Liver (tissue), 9 donors: ENCODE results near the gene ZNF33B. TPM values are rescaled to one million over a fixed set of nuclear protein-coding genes. Genes with fewer than 3 reads are reported as not detected.
A peak's percentile ranks its signal among the peaks of the same experiment; 100 is the strongest.

Experiments used
- DNase-seq: peaks from one replicate; pipeline ENCODE4 v3.0.0-alpha.2; 2017; ENCODE audit warnings: low spot score
- H3K27ac ChIP-seq, 2 donors: one replicate each; pipeline ENCODE4 v1.7.0; 2013; ENCODE audit warnings: inconsistent platforms in 2 of 2, low read length in 2 of 2, control low read depth in 1 of 2, low read depth in 1 of 2, mild to moderate bottlenecking in 1 of 2
- H3K27me3 ChIP-seq, 4 donors: one replicate each; pipeline versions ENCODE4 v1.6.1 to v1.7.0; 2013; ENCODE audit warnings: low read length in 3 of 4, inconsistent platforms in 1 of 4, mild to moderate bottlenecking in 1 of 4, moderate library complexity in 1 of 4; ENCODE audit not compliant: control insufficient read depth in 4 of 4, insufficient read depth in 4 of 4
- H3K36me3 ChIP-seq, 4 donors: one replicate each; pipeline versions ENCODE4 v1.6.1 to v1.7.0; 2013; ENCODE audit warnings: low read length in 3 of 4, mild to moderate bottlenecking in 3 of 4, low read depth in 1 of 4, moderate library complexity in 1 of 4; ENCODE audit not compliant: control insufficient read depth in 4 of 4, insufficient read depth in 3 of 4
- H3K4me1 ChIP-seq, 4 donors: one replicate each; pipeline versions ENCODE4 v1.6.1 to v1.7.0; 2013; ENCODE audit warnings: low read length in 3 of 4, mild to moderate bottlenecking in 3 of 4, moderate library complexity in 1 of 4; ENCODE audit not compliant: control insufficient read depth in 4 of 4, insufficient read depth in 4 of 4
- H3K4me3 ChIP-seq, 3 donors: one replicate each; pipeline versions ENCODE4 v1.6.1 to v1.7.0; 2013; ENCODE audit warnings: low read length in 3 of 3, control low read depth in 1 of 3, low read depth in 1 of 3, mild to moderate bottlenecking in 1 of 3
- H3K9ac ChIP-seq, 2 donors: one replicate each; pipeline ENCODE4 v1.7.0; 2013; ENCODE audit warnings: low read length in 2 of 2, mild to moderate bottlenecking in 2 of 2, moderate library complexity in 2 of 2, control low read depth in 1 of 2, low read depth in 1 of 2
- H3K9me3 ChIP-seq, 4 donors: one replicate each; pipeline versions ENCODE4 v1.6.1 to v1.7.0; 2013; ENCODE audit warnings: low read length in 3 of 4; ENCODE audit not compliant: control insufficient read depth in 4 of 4
- CTCF ChIP-seq: fragments of 150-350 bp; IDR thresholded peaks from 2 replicates; pipeline ENCODE4 v1.5.1; 2017; ENCODE audit warnings: improper control_type of control experiment, low read depth, low read length; ENCODE audit not compliant: missing input control
- EGR1 ChIP-seq, 2 donors: IDR thresholded peaks; 2 replicates each; pipeline ENCODE4 v1.6.1; 2016 to 2018; ENCODE audit warnings: antibody characterized with exemption in 2 of 2, low read depth in 2 of 2
- FOXA1 ChIP-seq: IDR thresholded peaks from 2 replicates; pipeline ENCODE4 v1.6.1; 2016; ENCODE audit warnings: antibody characterized with exemption
- FOXA2 ChIP-seq: IDR thresholded peaks from 2 replicates; pipeline ENCODE4 v1.6.1; 2016; ENCODE audit warnings: antibody characterized with exemption
- GABPA ChIP-seq, 2 donors: IDR thresholded peaks in 1 of 2; conservative IDR thresholded peaks in 1 of 2; 2 replicates each; pipeline ENCODE4 v1.6.1; 2016; ENCODE audit warnings: antibody characterized with exemption in 2 of 2, mild to moderate bottlenecking in 1 of 2, moderate library complexity in 1 of 2
- HNF4A ChIP-seq, 2 donors: conservative IDR thresholded peaks; 2 replicates each; pipeline ENCODE4 v1.6.1; 2016; ENCODE audit warnings: antibody characterized with exemption in 2 of 2, mild to moderate bottlenecking in 2 of 2
- HNF4G ChIP-seq: IDR thresholded peaks from 2 replicates; pipeline ENCODE4 v1.6.1; 2016; ENCODE audit warnings: antibody characterized with exemption
- JUND ChIP-seq, 2 donors: IDR thresholded peaks; 2 replicates each; pipeline ENCODE4 v1.6.1; 2016; ENCODE audit warnings: antibody characterized with exemption in 2 of 2
- MAX ChIP-seq: IDR thresholded peaks from 2 replicates; pipeline ENCODE4 v1.6.1; 2016; ENCODE audit warnings: antibody characterized with exemption
- NR2F2 ChIP-seq: IDR thresholded peaks from 2 replicates; pipeline ENCODE4 v1.6.1; 2016; ENCODE audit warnings: antibody characterized with exemption
- RAD21 ChIP-seq, 2 donors: IDR thresholded peaks; 2 replicates each; pipeline ENCODE4 v1.6.1; 2016; ENCODE audit warnings: antibody characterized with exemption in 2 of 2, mild to moderate bottlenecking in 2 of 2
- RXRA ChIP-seq, 2 donors: IDR thresholded peaks; 2 replicates each; pipeline ENCODE4 v1.6.1; 2017 to 2018; ENCODE audit warnings: antibody characterized with exemption in 2 of 2, mild to moderate bottlenecking in 1 of 2
- SP1 ChIP-seq: IDR thresholded peaks from 2 replicates; pipeline ENCODE4 v1.6.1; 2018; ENCODE audit warnings: antibody characterized with exemption, mild to moderate bottlenecking
- TAF1 ChIP-seq: conservative IDR thresholded peaks from 2 replicates; pipeline ENCODE4 v1.6.1; 2016; ENCODE audit warnings: antibody characterized with exemption, mild to moderate bottlenecking
- YY1 ChIP-seq: IDR thresholded peaks from 2 replicates; pipeline ENCODE4 v1.6.1; 2016; ENCODE audit warnings: antibody characterized with exemption, mild to moderate bottlenecking
- WGBS: extraction: QIAGEN DNeasy Blood & Tissue Kit; methylation state at CpG from one replicate; pipeline ENCODE4 v1.1.7; 2013; 5-methylcytosine and 5-hydroxymethylcytosine counted together
- polyA plus RNA-seq, 2 donors: library from polyadenylated mRNA; stranded (reverse) in 1 of 2; unstranded in 1 of 2; fragments of 200-250 nt in 1 of 2; fragments of >200 nt in 1 of 2; fragmentation: Nextera tagmentation in 1 of 2; extraction: Ambion mirVana in 1 of 2; gene quantifications; one replicate each; pipeline versions ENCODE4 v1.2.1 to v1.2.3, GENCODE V29; 2013 to 2015
- total RNA-seq, 2 donors: library from RNA; depleted of rRNA; stranded (reverse); fragments of >200 nt; gene quantifications; one replicate each; pipeline ENCODE4 v1.2.3, GENCODE V29; 2014
- TF ChIP-seq, protein P1 (sequence below): IDR thresholded peaks from 2 replicates; pipeline ENCODE4 v1.6.1; 2016; ENCODE audit warnings: antibody characterized with exemption, mild to moderate bottlenecking
- TF ChIP-seq, protein P2 (sequence below): IDR thresholded peaks from 2 replicates; pipeline ENCODE4 v1.6.1; 2016; ENCODE audit warnings: antibody characterized with exemption
- donor health status: healthy.
- donor health status: healthy.
- donor health status: healthy.
- donor health status: healthy.
- donor health status: healthy.

ZNF33B gene
- total RNA-seq (10 to 100 TPM; 10.0 to 16.0 TPM), polyA plus RNA-seq (1 to 10 TPM; 5.6 to 7.0 TPM)

DNA sequence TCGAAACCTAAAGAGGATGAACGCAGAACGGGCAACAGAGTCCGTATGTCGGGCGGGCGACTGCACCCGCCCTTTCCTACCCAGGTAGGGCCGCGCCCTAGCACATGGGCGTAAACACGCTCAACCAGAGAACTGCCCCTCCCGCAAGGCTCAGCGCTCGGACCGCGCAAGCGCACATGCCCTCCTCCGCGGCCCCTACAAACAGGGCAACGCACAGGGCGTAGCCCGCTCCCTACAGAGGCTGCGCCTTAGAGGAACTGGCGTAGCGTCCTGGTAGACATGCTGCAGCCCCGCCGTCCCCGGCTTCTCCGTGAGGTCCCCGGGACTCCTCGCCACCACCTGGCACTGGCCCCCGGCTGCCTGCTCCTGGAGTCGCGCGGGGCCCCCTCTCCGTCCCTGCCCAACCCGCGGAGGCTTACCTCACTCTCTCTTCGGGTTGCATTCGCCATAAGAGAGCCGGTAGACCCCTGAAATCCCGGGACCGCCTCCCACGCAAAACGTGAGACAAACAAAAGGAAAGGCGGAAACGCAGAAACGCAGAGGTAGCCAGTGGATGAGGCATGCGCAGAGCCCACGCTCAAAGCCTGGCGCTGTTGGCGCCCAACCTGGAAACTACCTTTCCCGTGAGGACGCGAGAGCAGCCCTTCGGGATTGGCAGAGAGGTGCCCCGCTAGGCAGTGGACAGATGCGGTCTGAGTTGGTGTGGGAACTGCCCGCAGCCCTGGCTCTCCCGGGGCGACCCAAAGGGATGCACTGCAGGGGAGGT lies at the start of gene ZNF33B:
ZNF33B (minus strand) TSS at position 516 of the 766 bp plus-strand sequence. CDS start 1,642 bp downstream, outside the sequence.
- peak; percentile 92 for DNase-seq
- TF ChIP-seq, protein P1, sequence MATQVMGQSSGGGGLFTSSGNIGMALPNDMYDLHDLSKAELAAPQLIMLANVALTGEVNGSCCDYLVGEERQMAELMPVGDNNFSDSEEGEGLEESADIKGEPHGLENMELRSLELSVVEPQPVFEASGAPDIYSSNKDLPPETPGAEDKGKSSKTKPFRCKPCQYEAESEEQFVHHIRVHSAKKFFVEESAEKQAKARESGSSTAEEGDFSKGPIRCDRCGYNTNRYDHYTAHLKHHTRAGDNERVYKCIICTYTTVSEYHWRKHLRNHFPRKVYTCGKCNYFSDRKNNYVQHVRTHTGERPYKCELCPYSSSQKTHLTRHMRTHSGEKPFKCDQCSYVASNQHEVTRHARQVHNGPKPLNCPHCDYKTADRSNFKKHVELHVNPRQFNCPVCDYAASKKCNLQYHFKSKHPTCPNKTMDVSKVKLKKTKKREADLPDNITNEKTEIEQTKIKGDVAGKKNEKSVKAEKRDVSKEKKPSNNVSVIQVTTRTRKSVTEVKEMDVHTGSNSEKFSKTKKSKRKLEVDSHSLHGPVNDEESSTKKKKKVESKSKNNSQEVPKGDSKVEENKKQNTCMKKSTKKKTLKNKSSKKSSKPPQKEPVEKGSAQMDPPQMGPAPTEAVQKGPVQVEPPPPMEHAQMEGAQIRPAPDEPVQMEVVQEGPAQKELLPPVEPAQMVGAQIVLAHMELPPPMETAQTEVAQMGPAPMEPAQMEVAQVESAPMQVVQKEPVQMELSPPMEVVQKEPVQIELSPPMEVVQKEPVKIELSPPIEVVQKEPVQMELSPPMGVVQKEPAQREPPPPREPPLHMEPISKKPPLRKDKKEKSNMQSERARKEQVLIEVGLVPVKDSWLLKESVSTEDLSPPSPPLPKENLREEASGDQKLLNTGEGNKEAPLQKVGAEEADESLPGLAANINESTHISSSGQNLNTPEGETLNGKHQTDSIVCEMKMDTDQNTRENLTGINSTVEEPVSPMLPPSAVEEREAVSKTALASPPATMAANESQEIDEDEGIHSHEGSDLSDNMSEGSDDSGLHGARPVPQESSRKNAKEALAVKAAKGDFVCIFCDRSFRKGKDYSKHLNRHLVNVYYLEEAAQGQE: peak; percentile 32
- TF ChIP-seq, protein P2, sequence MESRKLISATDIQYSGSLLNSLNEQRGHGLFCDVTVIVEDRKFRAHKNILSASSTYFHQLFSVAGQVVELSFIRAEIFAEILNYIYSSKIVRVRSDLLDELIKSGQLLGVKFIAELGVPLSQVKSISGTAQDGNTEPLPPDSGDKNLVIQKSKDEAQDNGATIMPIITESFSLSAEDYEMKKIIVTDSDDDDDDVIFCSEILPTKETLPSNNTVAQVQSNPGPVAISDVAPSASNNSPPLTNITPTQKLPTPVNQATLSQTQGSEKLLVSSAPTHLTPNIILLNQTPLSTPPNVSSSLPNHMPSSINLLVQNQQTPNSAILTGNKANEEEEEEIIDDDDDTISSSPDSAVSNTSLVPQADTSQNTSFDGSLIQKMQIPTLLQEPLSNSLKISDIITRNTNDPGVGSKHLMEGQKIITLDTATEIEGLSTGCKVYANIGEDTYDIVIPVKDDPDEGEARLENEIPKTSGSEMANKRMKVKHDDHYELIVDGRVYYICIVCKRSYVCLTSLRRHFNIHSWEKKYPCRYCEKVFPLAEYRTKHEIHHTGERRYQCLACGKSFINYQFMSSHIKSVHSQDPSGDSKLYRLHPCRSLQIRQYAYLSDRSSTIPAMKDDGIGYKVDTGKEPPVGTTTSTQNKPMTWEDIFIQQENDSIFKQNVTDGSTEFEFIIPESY: peak; percentile 96
- no peak for TF ChIP-seq CTCF
- peak; percentile 90 for TF ChIP-seq MAX
- peak; percentile 32 for TF ChIP-seq FOXA2
- TF ChIP-seq HNF4G: no peak
- peak; percentile 66 for TF ChIP-seq SP1
- TF ChIP-seq GABPA (IDR thresholded peaks at IDR 0.05 in 1 of 2, conservative IDR thresholded peaks at IDR 0.05 in 1 of 2): peak in 1 of 2 donors; percentile 46
- TF ChIP-seq FOXA1: peak; percentile 12
- TF ChIP-seq RAD21 (IDR thresholded peaks at IDR 0.05): peak in 1 of 2 donors; percentile 42
- TF ChIP-seq JUND (IDR thresholded peaks at IDR 0.05): peak in 1 of 2 donors; percentile 3
- TF ChIP-seq YY1: peak; percentile 90
- TF ChIP-seq NR2F2: no peak
- TF ChIP-seq EGR1 (IDR thresholded peaks at IDR 0.05; ENCODE audit: low read depth in 2 of 2): peak; percentile 94 to 97
- peak in 1 of 2 donors; percentile 32 for TF ChIP-seq RXRA (IDR thresholded peaks at IDR 0.05)
- TF ChIP-seq TAF1: peak; percentile 92
- no peak for TF ChIP-seq HNF4A (conservative IDR thresholded peaks at IDR 0.05)
- Histone ChIP-seq H3K4me3 (peak within 1 kb of the TSS; percentile 77 to 94 (median 86)), H3K4me1 (peaks cover 2 to 28% (median 20%) of the 10 kb centered on the region in 4 donors), H3K9me3 (no peaks in the 10 kb centered on the region), H3K36me3 (peaks cover 0 to 2% (median 0%) of the 10 kb centered on the region in 4 donors), H3K27ac (peak within 1 kb of the TSS; percentile 94 to 96), H3K9ac (peak within 1 kb of the TSS; percentile 57 to 73), H3K27me3 (no peaks in the 10 kb centered on the region)
- WGBS: under 1% methylated on average over 62 of the region's 62 CpGs
